ENCODE results near the gene RFTN2. TPM values are rescaled to one million over a fixed set of nuclear protein-coding genes. Genes with fewer than 3 reads are reported as not detected.

The RFTN2 gene
- polyA plus RNA-seq, 1 of the 3 experiments (the other 2 are of a cell fraction): 0.05 TPM

DNA sequence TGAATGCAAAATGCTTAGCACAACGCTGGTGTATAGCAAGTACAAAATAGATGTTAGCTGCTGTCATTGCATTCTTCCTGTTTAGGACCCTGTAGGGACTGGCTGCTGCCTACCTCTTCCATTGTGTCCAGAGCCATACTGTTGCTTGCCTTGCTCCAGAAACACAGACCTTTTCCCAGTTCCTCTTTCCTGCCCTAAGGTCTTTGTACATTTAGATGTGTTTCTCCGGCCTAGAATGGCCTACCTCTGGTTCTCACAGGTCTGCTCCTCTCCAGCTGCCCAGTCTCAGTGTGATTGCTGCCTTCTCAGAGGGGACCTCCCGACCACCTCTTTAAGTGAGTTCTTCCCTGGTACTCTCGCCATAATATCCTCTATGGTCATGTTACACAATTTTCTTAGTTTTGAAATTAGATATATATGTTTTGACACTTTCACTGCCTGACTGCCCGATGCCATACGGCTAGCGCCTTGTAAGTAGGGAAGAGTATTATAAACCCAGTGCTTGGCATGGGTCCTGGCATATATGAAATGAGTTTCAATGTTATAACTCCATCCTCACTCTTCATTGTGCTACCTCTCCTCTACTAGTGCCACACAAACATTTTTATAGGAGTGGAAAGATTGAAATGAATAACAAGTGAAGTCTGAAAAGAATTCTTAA lies 48.3 kb downstream of the RFTN2 start:
- no peaks in the 10 kb centered on the region for H3F3A ChIP-seq (replicated peaks; ENCODE audit: insufficient read depth)
- H3K4me2 ChIP-seq: no peak overlapping the region
- H3K27me3 ChIP-seq (ENCODE audit: insufficient read depth): no peaks in the 10 kb centered on the region
- no peak overlapping the region for H2AFZ ChIP-seq (ENCODE audit: low read depth)
- DNase-seq: no peak
- WGBS (ENCODE audit: low lambda C conversion rate): 88% methylated on average over 7 of the region's 7 CpGs
- H3K9ac ChIP-seq: no peak overlapping the region
- H3K4me1 ChIP-seq (ENCODE audit: control insufficient read depth in 1 of 2, insufficient read depth in 2 of 2, low read depth in 1 of 2, low read length in 1 of 2): peaks cover 4 to 6% of the 10 kb centered on the region in 2 experiments; a peak in 2 of 4 replicates
- no peak overlapping the region for H3K27ac ChIP-seq (ENCODE audit: low read depth in 2 of 2, low read length in 1 of 2)
- H4K20me1 ChIP-seq (ENCODE audit: insufficient read depth): no peaks in the 10 kb centered on the region
- POLR2A ChIA-PET: no interaction called here
- no peak for TF ChIP-seq MXI1 (IDR thresholded peaks at IDR 0.05; ENCODE audit: low read depth, low read length)
- TF ChIP-seq FOXJ3 (CRISPR knock-in tag; IDR thresholded peaks at IDR 0.05): no peak
- TF ChIP-seq, protein P1, sequence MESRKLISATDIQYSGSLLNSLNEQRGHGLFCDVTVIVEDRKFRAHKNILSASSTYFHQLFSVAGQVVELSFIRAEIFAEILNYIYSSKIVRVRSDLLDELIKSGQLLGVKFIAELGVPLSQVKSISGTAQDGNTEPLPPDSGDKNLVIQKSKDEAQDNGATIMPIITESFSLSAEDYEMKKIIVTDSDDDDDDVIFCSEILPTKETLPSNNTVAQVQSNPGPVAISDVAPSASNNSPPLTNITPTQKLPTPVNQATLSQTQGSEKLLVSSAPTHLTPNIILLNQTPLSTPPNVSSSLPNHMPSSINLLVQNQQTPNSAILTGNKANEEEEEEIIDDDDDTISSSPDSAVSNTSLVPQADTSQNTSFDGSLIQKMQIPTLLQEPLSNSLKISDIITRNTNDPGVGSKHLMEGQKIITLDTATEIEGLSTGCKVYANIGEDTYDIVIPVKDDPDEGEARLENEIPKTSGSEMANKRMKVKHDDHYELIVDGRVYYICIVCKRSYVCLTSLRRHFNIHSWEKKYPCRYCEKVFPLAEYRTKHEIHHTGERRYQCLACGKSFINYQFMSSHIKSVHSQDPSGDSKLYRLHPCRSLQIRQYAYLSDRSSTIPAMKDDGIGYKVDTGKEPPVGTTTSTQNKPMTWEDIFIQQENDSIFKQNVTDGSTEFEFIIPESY (IDR thresholded peaks at IDR 0.05; ENCODE audit: borderline replicate concordance, low read depth): no peak
- no peak for TF ChIP-seq NFIC (IDR thresholded peaks at IDR 0.05; ENCODE audit: borderline replicate concordance)
- no peak for TF ChIP-seq RCOR1 (IDR thresholded peaks at IDR 0.05; ENCODE audit: low read length)
- no peak for TF ChIP-seq FOSL2 (IDR thresholded peaks at IDR 0.05; ENCODE audit: borderline replicate concordance, low read depth)
- TF ChIP-seq, protein P2, sequence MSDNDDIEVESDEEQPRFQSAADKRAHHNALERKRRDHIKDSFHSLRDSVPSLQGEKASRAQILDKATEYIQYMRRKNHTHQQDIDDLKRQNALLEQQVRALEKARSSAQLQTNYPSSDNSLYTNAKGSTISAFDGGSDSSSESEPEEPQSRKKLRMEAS (IDR thresholded peaks at IDR 0.05; ENCODE audit: low read depth): no peak
- TF ChIP-seq, protein P3, sequence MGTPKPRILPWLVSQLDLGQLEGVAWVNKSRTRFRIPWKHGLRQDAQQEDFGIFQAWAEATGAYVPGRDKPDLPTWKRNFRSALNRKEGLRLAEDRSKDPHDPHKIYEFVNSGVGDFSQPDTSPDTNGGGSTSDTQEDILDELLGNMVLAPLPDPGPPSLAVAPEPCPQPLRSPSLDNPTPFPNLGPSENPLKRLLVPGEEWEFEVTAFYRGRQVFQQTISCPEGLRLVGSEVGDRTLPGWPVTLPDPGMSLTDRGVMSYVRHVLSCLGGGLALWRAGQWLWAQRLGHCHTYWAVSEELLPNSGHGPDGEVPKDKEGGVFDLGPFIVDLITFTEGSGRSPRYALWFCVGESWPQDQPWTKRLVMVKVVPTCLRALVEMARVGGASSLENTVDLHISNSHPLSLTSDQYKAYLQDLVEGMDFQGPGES (IDR thresholded peaks at IDR 0.05; ENCODE audit: low read depth, low read length): no peak
- TF ChIP-seq SMC3 (IDR thresholded peaks at IDR 0.05; ENCODE audit: low read depth, low read length): no peak
- TF ChIP-seq POLR2AphosphoS5 (IDR thresholded peaks at IDR 0.05; ENCODE audit: low read depth, low read length): no peak
- TF ChIP-seq, protein P4, sequence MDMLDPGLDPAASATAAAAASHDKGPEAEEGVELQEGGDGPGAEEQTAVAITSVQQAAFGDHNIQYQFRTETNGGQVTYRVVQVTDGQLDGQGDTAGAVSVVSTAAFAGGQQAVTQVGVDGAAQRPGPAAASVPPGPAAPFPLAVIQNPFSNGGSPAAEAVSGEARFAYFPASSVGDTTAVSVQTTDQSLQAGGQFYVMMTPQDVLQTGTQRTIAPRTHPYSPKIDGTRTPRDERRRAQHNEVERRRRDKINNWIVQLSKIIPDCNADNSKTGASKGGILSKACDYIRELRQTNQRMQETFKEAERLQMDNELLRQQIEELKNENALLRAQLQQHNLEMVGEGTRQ (IDR thresholded peaks at IDR 0.05; ENCODE audit: borderline replicate concordance, low read depth, low read length): no peak
- TF ChIP-seq NRF1 (IDR thresholded peaks at IDR 0.05; ENCODE audit: low read depth, low read length): no peak
- TF ChIP-seq RXRA (IDR thresholded peaks at IDR 0.05; ENCODE audit: borderline replicate concordance, low read depth): no peak
- no peak for TF ChIP-seq TEAD4 (IDR thresholded peaks at IDR 0.05; ENCODE audit: borderline replicate concordance, insufficient read depth)
- TF ChIP-seq YY1 (IDR thresholded peaks at IDR 0.05; ENCODE audit: low read depth): no peak
- no peak for TF ChIP-seq EZH2phosphoT487 (IDR thresholded peaks at IDR 0.05; ENCODE audit: borderline replicate concordance, low read depth)
- TF ChIP-seq, protein P5, sequence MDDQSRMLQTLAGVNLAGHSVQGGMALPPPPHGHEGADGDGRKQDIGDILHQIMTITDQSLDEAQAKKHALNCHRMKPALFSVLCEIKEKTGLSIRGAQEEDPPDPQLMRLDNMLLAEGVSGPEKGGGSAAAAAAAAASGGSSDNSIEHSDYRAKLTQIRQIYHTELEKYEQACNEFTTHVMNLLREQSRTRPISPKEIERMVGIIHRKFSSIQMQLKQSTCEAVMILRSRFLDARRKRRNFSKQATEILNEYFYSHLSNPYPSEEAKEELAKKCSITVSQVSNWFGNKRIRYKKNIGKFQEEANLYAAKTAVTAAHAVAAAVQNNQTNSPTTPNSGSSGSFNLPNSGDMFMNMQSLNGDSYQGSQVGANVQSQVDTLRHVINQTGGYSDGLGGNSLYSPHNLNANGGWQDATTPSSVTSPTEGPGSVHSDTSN (IDR thresholded peaks at IDR 0.05): no peak
- TF ChIP-seq, protein P6, sequence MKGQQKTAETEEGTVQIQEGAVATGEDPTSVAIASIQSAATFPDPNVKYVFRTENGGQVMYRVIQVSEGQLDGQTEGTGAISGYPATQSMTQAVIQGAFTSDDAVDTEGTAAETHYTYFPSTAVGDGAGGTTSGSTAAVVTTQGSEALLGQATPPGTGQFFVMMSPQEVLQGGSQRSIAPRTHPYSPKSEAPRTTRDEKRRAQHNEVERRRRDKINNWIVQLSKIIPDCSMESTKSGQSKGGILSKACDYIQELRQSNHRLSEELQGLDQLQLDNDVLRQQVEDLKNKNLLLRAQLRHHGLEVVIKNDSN (IDR thresholded peaks at IDR 0.05; ENCODE audit: borderline replicate concordance, low read depth): no peak
- no peak for TF ChIP-seq TCF12 (IDR thresholded peaks at IDR 0.05)
- no peaks in the 10 kb centered on the region for H3K36me3 ChIP-seq (replicated peaks in 1 of 2; ENCODE audit: control insufficient read depth in 1 of 2, insufficient read depth in 2 of 2, low read length in 1 of 2)
- no peaks in the 10 kb centered on the region for H3K9me2 ChIP-seq
- CTCF ChIA-PET: no interaction called here
- no peak overlapping the region for H3K4me3 ChIP-seq (ENCODE audit: low read depth in 2 of 2, low read length in 1 of 2)
- H3K9me3 ChIP-seq: no peaks in the 10 kb centered on the region
- no peaks in the 10 kb centered on the region for H3K79me2 ChIP-seq (ENCODE audit: insufficient read depth)

Measured in SK-N-SH (cell line).